Psoas muscle (tissue), 8 donors: ENCODE results near the gene GAN. TPM values are rescaled to one million over a fixed set of nuclear protein-coding genes. Genes with fewer than 3 reads are reported as not detected.

ENCODE experiments used
- ATAC-seq, 4 donors: fragments of 200-7000 bp; cut with Tn5 transposase; one replicate each; pipeline ENCODE4 v1.9.1; 2020; ENCODE audit warnings: moderate library complexity in 3 of 4, mild to moderate bottlenecking in 2 of 4
- DNase-seq, 2 donors: peaks; one replicate each; pipeline ENCODE4 v3.0.0-alpha.2; 2020
- H3K27ac ChIP-seq: fragments of 200-600 bp; one replicate; pipeline ENCODE4 v1.8.0; 2022
- H3K27me3 ChIP-seq, 3 donors: fragments of 200-600 bp in 1 of 3; one replicate each; pipeline versions ENCODE4 v1.6.1 to v1.8.0; 2013 to 2022; ENCODE audit warnings: low read length in 2 of 3, mild to moderate bottlenecking in 2 of 3, moderate library complexity in 1 of 3; ENCODE audit not compliant: insufficient read depth in 3 of 3
- H3K36me3 ChIP-seq, 2 donors: fragments of 200-600 bp in 1 of 2; one replicate each; pipeline versions ENCODE4 v1.6.1 to v1.8.0; 2013 to 2022; ENCODE audit warnings: low read depth in 1 of 2, mild to moderate bottlenecking in 1 of 2, moderate library complexity in 1 of 2; ENCODE audit not compliant: insufficient read depth in 1 of 2
- H3K4me1 ChIP-seq: fragments of 200-600 bp; one replicate; pipeline ENCODE4 v1.8.0; 2022
- H3K4me3 ChIP-seq: fragments of 200-600 bp; one replicate; pipeline ENCODE4 v1.8.0; 2022; ENCODE audit warnings: mild to moderate bottlenecking
- H3K9me3 ChIP-seq: fragments of 200-600 bp; one replicate; pipeline ENCODE4 v1.8.0; 2022
- WGBS, 3 donors: extraction: QIAGEN DNeasy Blood & Tissue Kit; methylation state at CpG; one replicate each; pipeline versions ENCODE4 v1.1.6 to v1.1.7; 2013; 5-methylcytosine and 5-hydroxymethylcytosine counted together
- intact Hi-C, 2 donors: fragments of 100-400 bp; cut with DNase I; formaldehyde crosslinking; loops; one replicate each; pipeline versions ENCODE4 v1.11.0 to v1.14.2; 2022
- polyA plus RNA-seq, 3 donors: library from polyadenylated mRNA; stranded (reverse); fragments of 200-250 nt; gene quantifications; one replicate each; pipeline ENCODE4 v1.2.3, GENCODE V29; 2013
- total RNA-seq, 4 donors: library from RNA; stranded (reverse); fragmentation: NEBNext Ultra II Directional in 2 of 4; extraction: Animal tissue kit (Norgen Biotek cat#: 25700) in 2 of 4; gene quantifications; one replicate each; pipeline versions ENCODE4 v1.2.1 to v1.2.4, GENCODE V29; 2021 to 2023
- TF ChIP-seq, protein P1 (sequence below): fragments of 200-600 bp; IDR thresholded peaks from one replicate; pipeline ENCODE4 v1.8.0; 2022; ENCODE audit warnings: antibody characterized with exemption
- donor health status: healthy with polysubstance abuse.
- donor health status: DM: no; HTN: no; CAD: no; lungs with moderate emphysema.
- donor health status: Bipolar disorder and iron deficiency.
- donor health status: healthy.
- donor health status: DM: yes; HTN: yes; CAD: no.
- donor health status: DM: no; HTN: no; CAD: no.
- donor health status: DM: no; HTN: no; CAD: no.
- donor health status: DM: yes; HTN: yes; CAD: no.

The GAN gene
- total and polyA plus RNA-seq, 7 donors = 1.0 to 8.3 (median 5.5) TPM

GRCh38 chr16:81353895-81354294 is 39.1 kb downstream of the GAN start:
- no peaks in the 10 kb centered on the region for H3K9me3 ChIP-seq
- H3K4me1 ChIP-seq = no peaks in the 10 kb centered on the region
- H3K36me3 ChIP-seq = peaks cover 2 to 31% of the 10 kb centered on the region in 2 donors
- H3K27ac ChIP-seq = no peak overlapping the region
- TF ChIP-seq, protein P1, sequence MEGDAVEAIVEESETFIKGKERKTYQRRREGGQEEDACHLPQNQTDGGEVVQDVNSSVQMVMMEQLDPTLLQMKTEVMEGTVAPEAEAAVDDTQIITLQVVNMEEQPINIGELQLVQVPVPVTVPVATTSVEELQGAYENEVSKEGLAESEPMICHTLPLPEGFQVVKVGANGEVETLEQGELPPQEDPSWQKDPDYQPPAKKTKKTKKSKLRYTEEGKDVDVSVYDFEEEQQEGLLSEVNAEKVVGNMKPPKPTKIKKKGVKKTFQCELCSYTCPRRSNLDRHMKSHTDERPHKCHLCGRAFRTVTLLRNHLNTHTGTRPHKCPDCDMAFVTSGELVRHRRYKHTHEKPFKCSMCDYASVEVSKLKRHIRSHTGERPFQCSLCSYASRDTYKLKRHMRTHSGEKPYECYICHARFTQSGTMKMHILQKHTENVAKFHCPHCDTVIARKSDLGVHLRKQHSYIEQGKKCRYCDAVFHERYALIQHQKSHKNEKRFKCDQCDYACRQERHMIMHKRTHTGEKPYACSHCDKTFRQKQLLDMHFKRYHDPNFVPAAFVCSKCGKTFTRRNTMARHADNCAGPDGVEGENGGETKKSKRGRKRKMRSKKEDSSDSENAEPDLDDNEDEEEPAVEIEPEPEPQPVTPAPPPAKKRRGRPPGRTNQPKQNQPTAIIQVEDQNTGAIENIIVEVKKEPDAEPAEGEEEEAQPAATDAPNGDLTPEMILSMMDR = no peak
- ATAC-seq = no peak
- no peak for DNase-seq
- H3K27me3 ChIP-seq = no peaks in the 10 kb centered on the region
- H3K4me3 ChIP-seq = no peak overlapping the region
- 95 to 99% (median 99%) methylated on average over 3 of the region's 3 CpGs for WGBS, 3 donors
- intact Hi-C loops = no loop called here

GRCh38 chr16:81357711-81358260 is 43.0 kb downstream of the GAN start:
- Histone ChIP-seq H3K27ac (no peak overlapping the region), H3K4me1 (no peaks in the 10 kb centered on the region), H3K27me3 (no peaks in the 10 kb centered on the region), H3K4me3 (no peak overlapping the region), H3K9me3 (no peaks in the 10 kb centered on the region), H3K36me3 (peaks cover 3 to 57% of the 10 kb centered on the region in 2 donors)
- ATAC-seq = no peak
- intact Hi-C loops = no loop called here
- DNase-seq = no peak
- 94 to 96% (median 95%) methylated on average over 9 of the region's 9 CpGs for WGBS, 3 donors
- TF ChIP-seq, protein P1 = no peak

GRCh38 chr16:81358860-81359259 is 44.1 kb downstream of the GAN start:
- H3K4me1 ChIP-seq = no peaks in the 10 kb centered on the region
- 82 to 97% (median 87%) methylated on average over 1 of the region's 1 CpG for WGBS, 3 donors
- no peaks in the 10 kb centered on the region for H3K9me3 ChIP-seq
- no peaks in the 10 kb centered on the region for H3K27me3 ChIP-seq
- no peak for ATAC-seq
- intact Hi-C loops = no loop called here
- H3K4me3 ChIP-seq = no peak overlapping the region
- TF ChIP-seq, protein P1 = no peak
- no peak overlapping the region for H3K27ac ChIP-seq
- H3K36me3 ChIP-seq = peaks cover 5 to 68% of the 10 kb centered on the region in 2 donors
- no peak for DNase-seq

DNA sequence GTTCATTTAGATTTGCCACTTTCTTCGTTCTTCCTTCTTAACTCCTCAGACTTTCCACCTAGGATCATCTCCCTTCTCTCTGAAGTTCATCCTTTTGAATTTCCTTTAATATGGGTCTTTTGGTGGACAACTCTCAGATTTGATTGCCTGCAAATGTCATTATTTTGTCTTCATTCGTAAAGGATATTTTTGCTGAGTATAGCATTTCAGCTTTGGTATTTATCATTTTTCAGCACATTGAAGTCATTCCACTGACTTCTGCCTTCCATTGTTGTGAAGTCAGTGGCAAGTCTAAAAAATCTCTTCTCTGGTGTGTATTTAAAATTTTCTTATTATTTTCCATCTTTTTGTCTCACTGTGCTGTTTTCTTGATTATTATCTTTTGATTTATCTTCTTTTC is 45.4 kb downstream of the GAN start:
- Histone ChIP-seq H3K27ac (no peak overlapping the region), H3K36me3 (peaks cover 5 to 70% of the 10 kb centered on the region in 2 donors)
- no peak for ATAC-seq

More for the DNA sequence above, 45.4 kb downstream of the GAN start:
- WGBS, 3 donors = 92 to 97% (median 93%) methylated on average over 2 of the region's 2 CpGs
- DNase-seq = no peak
- Histone ChIP-seq H3K4me1 (no peaks in the 10 kb centered on the region), H3K27me3 (no peaks in the 10 kb centered on the region), H3K4me3 (no peak overlapping the region), H3K9me3 (no peaks in the 10 kb centered on the region)
- intact Hi-C loops = no loop called here
- TF ChIP-seq, protein P1 = no peak
